Tongue (tissue), 2 donors: ENCODE measurements around the gene CTRB2. TPM values are rescaled to one million over a fixed set of nuclear protein-coding genes. Genes with fewer than 3 reads are reported as not detected.
"Not testable (repeated sequence)": the region's sequence is repeated elsewhere in the genome, so short reads cannot be mapped to it uniquely, and the experiment has no call there.

ENCODE experiments used
- DNase-seq: peaks from one replicate; pipeline ENCODE4 v3.0.0-alpha.2; 2015
- total RNA-seq: library from RNA; depleted of rRNA; stranded (reverse); fragments of >200 nt; gene quantifications from one replicate; pipeline ENCODE4 v1.2.3, GENCODE V29; 2014

Gene CTRB2
- total RNA-seq, 1 donor from 2014 or later: not detected

GRCh38 chr16:75226550-75227360 is 19.8 kb upstream of the CTRB2 start:
- no peak for DNase-seq

DNA sequence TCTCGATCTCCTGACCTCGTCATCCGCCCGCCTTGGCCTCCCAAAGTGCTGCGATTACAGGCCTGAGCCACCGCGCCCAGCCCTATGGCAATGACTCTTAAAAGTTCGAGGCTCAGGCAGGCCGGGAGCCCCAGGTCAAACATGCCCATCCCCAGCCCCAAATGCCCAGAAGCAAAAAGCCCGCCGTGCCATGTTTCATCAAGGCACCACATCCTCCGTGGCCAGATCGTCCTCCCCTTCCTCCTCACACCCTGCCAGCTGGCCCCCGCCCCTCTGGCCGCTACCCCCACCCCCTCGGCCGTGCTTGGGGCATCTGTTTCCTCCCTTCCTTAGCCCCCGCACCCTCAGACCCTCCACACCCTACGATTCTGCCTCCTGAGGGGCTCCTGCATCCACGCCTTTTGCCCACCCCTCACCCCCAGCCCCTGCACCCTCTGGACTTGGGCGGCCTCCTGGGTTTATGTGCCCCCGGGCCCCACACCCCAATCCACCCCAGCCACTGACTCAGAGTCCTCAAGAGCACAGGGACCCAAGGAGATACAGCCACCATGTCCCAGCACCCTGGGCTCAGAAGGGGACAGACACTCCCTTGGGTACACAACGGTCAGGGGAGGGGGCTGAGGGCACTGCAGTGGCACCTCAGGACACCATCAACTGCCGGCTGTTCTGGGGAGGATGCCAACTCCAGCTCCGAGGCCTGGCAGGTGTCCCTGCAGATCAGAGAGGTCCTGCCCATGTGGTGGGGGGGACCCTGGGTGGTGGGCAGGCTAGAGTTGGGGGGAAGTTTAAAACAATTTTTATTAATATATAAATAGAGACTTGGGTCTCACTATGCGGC is 18.9 kb upstream of the CTRB2 start:
- no peak for DNase-seq

- DNase-seq: no peak
These were observed 18.1 kb upstream of the CTRB2 start for GRCh38 chr16:75225092-75225491.

- no peak for DNase-seq
These were observed 17.5 kb upstream of the CTRB2 start for GRCh38 chr16:75224306-75225082.

- DNase-seq: not testable (repeated sequence)
These were observed 16.2 kb upstream of the CTRB2 start for GRCh38 chr16:75223129-75223528.

DNA sequence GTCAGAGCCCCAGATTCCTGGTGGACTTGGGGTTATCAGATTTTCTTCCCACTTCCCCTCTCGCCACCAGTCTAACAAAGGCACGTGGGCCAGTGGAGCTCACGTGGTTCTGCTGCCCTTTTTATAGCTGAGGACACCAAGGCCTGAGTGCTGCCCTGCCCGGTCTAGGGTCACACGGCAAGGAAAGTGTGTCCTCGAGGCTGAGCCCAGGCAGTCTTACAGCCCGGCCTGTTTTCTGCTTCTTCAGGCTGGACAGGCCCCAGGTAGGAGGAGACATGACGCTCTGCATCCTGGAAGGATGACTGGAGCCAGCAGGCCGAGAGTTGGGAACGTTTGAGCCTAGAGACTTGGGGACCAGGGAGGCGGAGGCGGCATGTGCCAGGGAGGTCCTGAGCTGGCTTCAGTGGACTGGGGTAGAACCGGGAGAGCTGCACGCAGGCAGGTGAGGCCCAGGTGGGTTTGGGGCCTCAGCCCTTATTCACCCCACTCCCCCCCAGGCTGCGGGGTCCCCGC is 15.4 kb upstream of the CTRB2 start:
- peak; percentile 50 for DNase-seq

DNA sequence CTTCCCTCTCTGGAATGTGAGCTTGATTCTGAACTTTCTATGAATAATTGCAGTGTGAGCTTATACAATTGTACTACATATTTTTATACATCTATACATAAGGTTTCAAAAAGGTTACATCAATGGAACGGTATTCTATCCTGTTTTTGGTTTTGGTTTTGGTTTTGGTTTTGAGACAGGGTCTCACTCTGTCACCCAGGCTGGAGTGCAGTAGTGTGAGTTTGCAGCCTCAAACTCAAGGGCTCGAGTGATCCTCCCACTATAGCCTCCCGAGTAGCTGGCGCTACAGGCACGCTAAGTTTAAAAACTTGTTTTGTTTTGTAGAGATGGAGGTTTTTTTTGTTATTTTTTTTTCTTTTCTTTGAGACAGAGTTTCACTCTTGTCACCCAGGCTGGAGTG is 12.9 kb upstream of the CTRB2 start:
- no peak for DNase-seq

GRCh38 chr16:75219088-75219487 is 12.1 kb upstream of the CTRB2 start:
- DNase-seq: no peak

DNA sequence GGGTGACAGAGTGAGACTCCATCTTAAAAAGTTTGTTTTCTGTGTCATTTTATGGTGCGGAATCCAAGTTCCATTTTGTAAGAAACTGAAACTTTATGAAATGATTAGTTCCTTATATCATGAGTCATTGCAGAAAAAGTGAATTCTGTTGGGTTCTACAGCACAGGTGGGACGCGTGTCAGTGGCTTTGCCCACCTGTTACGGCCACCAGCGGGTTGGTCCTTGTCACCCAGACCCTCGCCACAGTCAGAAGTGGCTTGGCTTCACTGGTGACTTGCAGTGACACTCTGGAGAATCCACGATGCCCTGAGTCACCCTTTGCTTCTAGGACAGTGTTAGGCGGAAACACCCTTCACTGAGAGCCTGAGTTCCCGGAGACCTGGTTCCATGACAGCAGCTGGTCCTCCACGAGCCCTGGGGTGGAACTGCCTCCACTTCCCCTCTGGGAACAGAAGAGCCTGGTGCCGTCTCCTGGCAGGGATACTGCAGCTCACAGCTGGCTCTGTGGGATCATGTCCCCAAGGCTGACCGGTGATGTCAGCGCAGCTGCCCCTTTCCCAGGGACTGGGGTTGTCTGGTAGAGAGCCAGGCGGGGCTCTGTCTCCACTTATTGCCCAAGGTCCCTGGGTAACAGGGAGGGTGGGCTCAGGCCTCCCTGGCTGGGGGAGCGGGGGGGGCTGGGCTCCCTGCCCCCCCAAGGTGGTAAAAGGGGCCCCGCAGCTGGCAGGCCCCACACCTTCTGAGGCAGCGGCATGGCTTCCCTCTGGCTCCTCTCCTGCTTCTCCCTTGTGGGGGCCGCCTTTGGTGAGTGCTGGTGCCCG is 11.5 kb upstream of the CTRB2 start, which contains the start of gene CTRB1:
Gene CTRB1, plus strand, starts transcription at position 733 of the 821 bp plus-strand sequence. Its CDS starts 20 bp downstream, at position 753.
- no peak for DNase-seq

- no peak for DNase-seq
These were observed 10.5 kb upstream of the CTRB2 start for GRCh38 chr16:75217389-75217851.

DNA sequence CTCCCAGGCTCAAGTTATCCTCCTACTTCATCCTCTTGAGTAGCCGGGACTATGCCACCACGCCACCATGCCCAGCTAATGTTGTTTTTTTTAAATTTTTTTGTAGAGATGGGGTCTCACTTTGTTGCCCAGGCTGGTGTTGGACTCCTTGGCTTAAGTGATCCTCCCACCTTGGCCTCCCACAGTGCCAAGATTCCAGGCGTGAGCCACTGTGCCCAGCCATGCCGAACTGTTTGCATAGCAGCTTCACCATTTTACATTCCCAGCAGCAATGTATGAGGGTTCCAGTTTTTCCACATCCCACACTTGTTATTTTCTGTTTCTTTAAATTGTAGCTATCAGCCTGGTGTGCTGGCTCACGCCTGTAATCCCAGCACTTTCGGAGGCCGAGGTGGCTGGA is 9.6 kb upstream of the CTRB2 start:
- no peak for DNase-seq

GRCh38 chr16:75216127-75216526 is 9.2 kb upstream of the CTRB2 start:
- DNase-seq: no peak

DNA sequence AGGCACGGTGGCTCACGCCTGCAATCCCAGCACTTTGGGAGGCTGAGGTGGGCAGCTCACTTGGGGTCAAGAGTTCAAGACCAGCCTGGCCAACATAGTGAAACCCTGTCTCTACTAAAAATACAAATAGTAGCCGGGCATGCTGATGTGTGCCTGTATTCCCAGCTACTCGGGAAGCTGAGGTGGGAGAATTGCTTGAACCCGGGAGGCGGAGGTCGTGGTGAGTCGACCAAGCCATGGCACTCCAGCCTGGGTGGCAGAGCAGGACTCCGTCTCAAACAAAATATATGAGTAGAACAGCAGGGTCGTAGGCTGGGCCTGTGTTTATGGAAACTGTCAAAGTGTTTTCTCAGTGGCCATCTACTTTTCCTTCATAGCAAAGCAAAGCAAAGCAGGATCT is 4.3 kb upstream of the CTRB2 start:
- DNase-seq: not testable (repeated sequence)

DNA sequence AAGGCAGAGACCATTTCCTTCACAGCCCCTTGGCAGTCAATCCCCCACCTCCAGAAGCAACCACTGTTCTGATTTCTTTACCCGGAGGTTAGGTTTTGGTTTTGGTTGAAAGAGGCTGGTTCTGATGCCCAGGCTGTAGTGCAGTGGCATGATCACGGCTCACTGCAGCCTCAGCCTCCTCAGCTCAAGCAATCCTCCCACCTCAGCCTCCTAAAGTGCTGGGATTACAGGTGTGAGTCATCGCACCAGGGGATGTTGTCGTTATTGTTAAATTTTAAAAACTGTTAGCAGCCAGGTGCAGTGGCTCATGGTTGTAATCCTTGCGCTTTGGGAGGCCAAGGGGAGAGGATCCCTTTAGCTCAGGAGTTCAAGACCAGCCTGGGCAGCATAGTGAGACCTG is 3.0 kb upstream of the CTRB2 start:
- no peak for DNase-seq

DNA sequence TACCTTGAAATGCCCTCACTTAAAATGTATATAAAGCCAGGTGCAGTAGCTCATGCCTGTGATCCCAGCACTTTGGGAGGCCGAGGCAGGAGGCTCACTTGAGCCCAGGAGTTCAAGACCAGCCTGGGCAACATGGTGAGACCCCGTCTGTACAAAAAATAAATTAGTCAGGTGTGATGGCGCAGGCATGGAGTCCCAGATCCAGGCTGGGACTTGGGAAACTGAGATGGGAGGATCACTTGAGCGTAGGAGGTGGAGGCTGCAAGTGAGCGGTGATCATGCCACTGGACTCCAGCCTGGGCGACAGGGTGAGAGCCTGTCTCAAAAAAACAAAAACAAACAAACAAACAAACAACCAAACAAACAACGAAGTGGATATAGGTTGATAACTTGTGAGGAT is 2.6 kb upstream of the CTRB2 start:
- DNase-seq: not testable (repeated sequence)

- DNase-seq: no peak
These were observed 2.0 kb upstream of the CTRB2 start for GRCh38 chr16:75208861-75209505.

GRCh38 chr16:75208242-75208825 is 1.4 kb upstream of the CTRB2 start:
- DNase-seq: no peak

DNA sequence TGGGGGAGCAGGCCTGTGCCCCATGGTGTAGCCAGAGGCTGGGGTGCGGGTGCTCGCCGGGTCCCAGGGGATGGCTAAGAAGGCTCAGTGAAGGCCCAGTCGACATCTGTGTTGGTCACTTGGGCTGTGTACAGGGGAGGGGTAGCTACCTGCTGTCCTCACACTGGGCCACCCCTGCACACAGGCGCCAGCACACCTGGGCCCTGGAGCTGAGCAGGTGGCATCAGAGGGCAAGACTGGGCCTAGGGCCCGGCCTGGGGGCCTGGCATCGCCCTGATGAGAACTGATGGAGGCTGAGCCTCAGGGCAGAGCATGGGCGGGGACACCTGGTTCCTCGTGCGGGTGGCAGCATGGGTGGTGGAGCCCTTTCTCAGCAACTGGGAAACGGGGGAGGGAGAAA is 870 bp upstream of the CTRB2 start:
- DNase-seq: no peak

GRCh38 chr16:75205961-75206748 is 806 bp downstream of the CTRB2 start:
- DNase-seq: not testable (repeated sequence)
